HEK293 (cell line): ENCODE data around the gene GPR146.

ENCODE experiments used
- CTCF ChIA-PET: fragments of 350-600 bp; formaldehyde crosslinking; extraction: SDS; loops from one replicate; lab custom pipeline; 2021; ENCODE audit warnings: antibody characterized with exemption; lab: Yijun Ruan, JAX
- POLR2A ChIA-PET: fragments of 300-600 bp; formaldehyde crosslinking; extraction: SDS; loops from one replicate; lab custom pipeline; 2020; ENCODE audit warnings: antibody characterized with exemption, inconsistent platforms; lab: Yijun Ruan, JAX
- H3K27ac ChIP-seq: fragments of 200-500 bp; sonication (Bioruptor generic); 2 replicates; pipeline ENCODE4 v1.5.1; 2014; ENCODE audit warnings: low read depth, low read length, control low read depth, inconsistent platforms; ENCODE audit errors: extremely low read depth
- H3K36me3 ChIP-seq, 2 experiments: fragments of 200-500 bp in 1 of 2; sonication (Bioruptor generic) in 1 of 2; 1 replicate in 1 of 2; 2 replicates in 1 of 2; pipeline ENCODE4 v1.5.1; 2014 to 2017; ENCODE audit warnings: inconsistent platforms in 2 of 2, low read length in 2 of 2; ENCODE audit not compliant: control insufficient read depth in 2 of 2, insufficient read depth in 1 of 2
- H3K4me1 ChIP-seq: fragments of 200-500 bp; sonication (Bioruptor generic); 2 replicates; pipeline ENCODE4 v1.5.1; 2014; ENCODE audit warnings: mild to moderate bottlenecking, low read length, inconsistent platforms; ENCODE audit not compliant: control insufficient read depth, insufficient read depth
- H3K4me3 ChIP-seq: 2 replicates; pipeline ENCODE4 v1.5.1; 2011; ENCODE audit warnings: low read depth, mild to moderate bottlenecking, control low read depth, low read length, moderate library complexity
- H3K9me3 ChIP-seq: fragments of 200-500 bp; sonication (Bioruptor generic); 2 replicates; pipeline ENCODE4 v1.5.1; 2014; ENCODE audit warnings: low read depth, low read length, inconsistent platforms; ENCODE audit not compliant: control insufficient read depth, insufficient read depth
- BCL11A ChIP-seq: fragments of 450-650 bp; formaldehyde crosslinking; IDR thresholded peaks from 2 replicates; pipeline ENCODE4 v1.5.1; 2016; ENCODE audit warnings: low read depth, missing biosample characterization, missing genetic modification characterization
- EGR2 ChIP-seq: fragments of 450-650 bp; formaldehyde crosslinking; IDR thresholded peaks from 2 replicates; pipeline ENCODE4 v1.5.1; 2016; ENCODE audit warnings: low read depth, missing biosample characterization, missing genetic modification characterization
- GFI1B ChIP-seq: fragments of 450-650 bp; formaldehyde crosslinking; IDR thresholded peaks from 2 replicates; pipeline ENCODE4 v1.5.1; 2016; ENCODE audit warnings: missing biosample characterization, missing genetic modification characterization
- HOXA7 ChIP-seq: sonication (generic); formaldehyde crosslinking; IDR thresholded peaks from 2 replicates; pipeline ENCODE4 v1.8.1; 2022; ENCODE audit warnings: missing genetic modification reagents, borderline replicate concordance
- IKZF3 ChIP-seq: fragments of 450-650 bp; IDR thresholded peaks from 2 replicates; pipeline ENCODE4 v1.5.0; 2018; ENCODE audit warnings: missing biosample characterization, mild to moderate bottlenecking, missing genetic modification characterization, moderate library complexity
- KLF10 ChIP-seq: fragments of 450-650 bp; IDR thresholded peaks from 2 replicates; pipeline ENCODE4 v1.5.1; 2018; ENCODE audit warnings: missing biosample characterization, mild to moderate bottlenecking, missing genetic modification characterization
- OVOL3 ChIP-seq: fragments of 450-650 bp; formaldehyde crosslinking; IDR thresholded peaks from 2 replicates; pipeline ENCODE4 v1.5.1; 2016; ENCODE audit warnings: missing biosample characterization, missing genetic modification characterization
- TCF7L2 ChIP-seq: IDR thresholded peaks from 2 replicates; pipeline ENCODE4 v1.6.1; 2011; ENCODE audit warnings: low read depth, mild to moderate bottlenecking, inconsistent platforms, low read length, moderate library complexity, borderline replicate concordance
- WT1 ChIP-seq: fragments of 450-650 bp; formaldehyde crosslinking; IDR thresholded peaks from 2 replicates; pipeline ENCODE4 v1.5.1; 2016; ENCODE audit warnings: missing biosample characterization, missing genetic modification characterization
- ZBTB20 ChIP-seq: fragments of 450-650 bp; formaldehyde crosslinking; IDR thresholded peaks from 2 replicates; pipeline ENCODE4 v1.5.1; 2016; ENCODE audit warnings: missing biosample characterization, missing genetic modification characterization
- ZBTB7A ChIP-seq: fragments of 450-650 bp; formaldehyde crosslinking; IDR thresholded peaks from 2 replicates; pipeline ENCODE4 v1.5.1; 2016; ENCODE audit warnings: low read depth, missing biosample characterization, missing genetic modification characterization
- ZIC2 ChIP-seq: fragments of 450-650 bp; formaldehyde crosslinking; IDR thresholded peaks from 2 replicates; pipeline ENCODE4 v1.5.1; 2016; ENCODE audit warnings: missing biosample characterization, missing genetic modification characterization
- ZNF133 ChIP-seq: fragments of 450-650 bp; formaldehyde crosslinking; IDR thresholded peaks from 2 replicates; pipeline ENCODE4 v1.5.1; 2016; ENCODE audit warnings: missing biosample characterization, missing genetic modification characterization
- ZNF174 ChIP-seq: fragments of 450-650 bp; formaldehyde crosslinking; IDR thresholded peaks from 2 replicates; pipeline ENCODE4 v1.5.0; 2017; ENCODE audit warnings: missing biosample characterization, mild to moderate bottlenecking, missing genetic modification characterization
- ZNF2 ChIP-seq: fragments of 450-650 bp; formaldehyde crosslinking; IDR thresholded peaks from 2 replicates; pipeline ENCODE4 v1.5.1; 2016; ENCODE audit warnings: missing biosample characterization, missing genetic modification characterization
- ZNF24 ChIP-seq: fragments of 450-650 bp; formaldehyde crosslinking; IDR thresholded peaks from 2 replicates; pipeline ENCODE4 v1.5.1; 2016; ENCODE audit warnings: missing biosample characterization, missing genetic modification characterization
- ZNF416 ChIP-seq: fragments of 450-650 bp; formaldehyde crosslinking; IDR thresholded peaks from 2 replicates; pipeline ENCODE4 v1.5.1; 2016; ENCODE audit warnings: missing biosample characterization, missing genetic modification characterization
- ZNF600 ChIP-seq: fragments of 450-650 bp; formaldehyde crosslinking; IDR thresholded peaks from 2 replicates; pipeline ENCODE4 v1.5.1; 2016; ENCODE audit warnings: missing biosample characterization, missing genetic modification characterization
- ZNF664 ChIP-seq: fragments of 450-650 bp; formaldehyde crosslinking; IDR thresholded peaks from 2 replicates; pipeline ENCODE4 v1.5.1; 2016; ENCODE audit warnings: missing biosample characterization, missing genetic modification characterization
- ZNF677 ChIP-seq: fragments of 450-650 bp; IDR thresholded peaks from 2 replicates; pipeline ENCODE4 v1.5.0; 2018; ENCODE audit warnings: missing biosample characterization, mild to moderate bottlenecking, missing genetic modification characterization, moderate library complexity
- ZNF707 ChIP-seq: fragments of 450-650 bp; formaldehyde crosslinking; IDR thresholded peaks from 2 replicates; pipeline ENCODE4 v1.5.1; 2016; ENCODE audit warnings: missing biosample characterization, missing genetic modification characterization
- ZNF76 ChIP-seq: fragments of 450-650 bp; formaldehyde crosslinking; IDR thresholded peaks from 2 replicates; pipeline ENCODE4; 2016; ENCODE audit warnings: low read depth, missing biosample characterization, missing genetic modification characterization, borderline replicate concordance
- ZNF837 ChIP-seq: fragments of 450-650 bp; formaldehyde crosslinking; IDR thresholded peaks from 2 replicates; pipeline ENCODE4 v1.5.1; 2016; ENCODE audit warnings: missing biosample characterization, missing genetic modification characterization
- ZNF843 ChIP-seq: fragments of 450-650 bp; formaldehyde crosslinking; IDR thresholded peaks from 2 replicates; pipeline ENCODE4 v1.5.1; 2016; ENCODE audit warnings: missing biosample characterization, missing genetic modification characterization
- ZSCAN23 ChIP-seq: fragments of 450-650 bp; formaldehyde crosslinking; IDR thresholded peaks from 2 replicates; pipeline ENCODE4 v1.5.1; 2016; ENCODE audit warnings: missing biosample characterization, missing genetic modification characterization
- TF ChIP-seq, protein P1 (sequence below): fragments of 450-650 bp; formaldehyde crosslinking; IDR thresholded peaks from 2 replicates; pipeline ENCODE4 v1.5.1; 2016; ENCODE audit warnings: missing biosample characterization, missing genetic modification characterization, low read depth
- TF ChIP-seq, protein P2 (sequence below): fragments of 450-650 bp; formaldehyde crosslinking; IDR thresholded peaks from 2 replicates; pipeline ENCODE4 v1.5.1; 2016; ENCODE audit warnings: missing biosample characterization, missing genetic modification characterization
- TF ChIP-seq, protein P3 (sequence below): fragments of 450-650 bp; formaldehyde crosslinking; IDR thresholded peaks from 2 replicates; pipeline ENCODE4 v1.5.1; 2016; ENCODE audit warnings: missing biosample characterization, missing genetic modification characterization

GPR146 gene

DNA sequence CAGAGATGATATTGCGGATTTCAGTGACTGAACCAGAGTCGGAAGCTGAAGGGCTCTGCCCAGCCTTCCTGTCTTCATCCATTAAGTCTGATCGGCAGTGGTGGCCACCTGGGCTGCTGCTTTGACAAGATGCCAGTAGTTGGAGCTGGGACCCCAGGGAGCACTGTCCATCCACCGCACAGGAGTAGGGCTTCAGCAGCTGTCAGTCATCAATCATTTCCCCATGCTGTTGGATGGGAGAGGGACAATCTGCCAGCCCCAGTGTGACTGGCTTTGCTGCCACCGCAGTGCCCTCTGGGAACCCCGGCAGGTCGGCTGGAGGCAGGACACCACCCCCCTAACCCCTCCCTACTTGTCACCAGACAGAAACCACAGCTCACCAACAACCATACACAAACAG is 23.0 kb upstream of the GPR146 start:
- no peak overlapping the region for H3K27ac ChIP-seq
- H3K36me3 ChIP-seq = peaks cover 0 to 13% of the 10 kb centered on the region in 2 experiments; a peak in 1 of 3 replicates
- H3K4me3 ChIP-seq = no peak overlapping the region
- ChIA-PET POLR2A (no interaction called here), CTCF (interaction anchor here (0.6 to 1.6 kb wide), 2 partner anchors 44 to 408 kb away, joined by 6 to 9 read pairs; no protein-coding TSS in a partner anchor)
- no peaks in the 10 kb centered on the region for H3K9me3 ChIP-seq
- H3K4me1 ChIP-seq = peaks cover 4% of the 10 kb centered on the region; the same call in 1 of the 2 replicates
- no peak for TF ChIP-seq ZNF600 (tag by site-specific recombination)
- no peak for TF ChIP-seq GFI1B (tag by site-specific recombination)
- TF ChIP-seq EGR2 (tag by site-specific recombination) = no peak
- TF ChIP-seq ZNF416 = no peak
- no peak for TF ChIP-seq IKZF3 (tag by site-specific recombination)
- no peak for TF ChIP-seq WT1 (tag by site-specific recombination)
- TF ChIP-seq KLF10 (tag by site-specific recombination) = no peak
- TF ChIP-seq ZNF76 = no peak
- TF ChIP-seq ZNF843 = no peak
- TF ChIP-seq BCL11A (tag by site-specific recombination) = no peak
- TF ChIP-seq ZNF174 (tag by site-specific recombination) = no peak
- TF ChIP-seq ZBTB20 = no peak
- TF ChIP-seq ZNF837 (tag by site-specific recombination) = no peak
- no peak for TF ChIP-seq ZNF677 (tag by site-specific recombination)
- TF ChIP-seq, protein P1, sequence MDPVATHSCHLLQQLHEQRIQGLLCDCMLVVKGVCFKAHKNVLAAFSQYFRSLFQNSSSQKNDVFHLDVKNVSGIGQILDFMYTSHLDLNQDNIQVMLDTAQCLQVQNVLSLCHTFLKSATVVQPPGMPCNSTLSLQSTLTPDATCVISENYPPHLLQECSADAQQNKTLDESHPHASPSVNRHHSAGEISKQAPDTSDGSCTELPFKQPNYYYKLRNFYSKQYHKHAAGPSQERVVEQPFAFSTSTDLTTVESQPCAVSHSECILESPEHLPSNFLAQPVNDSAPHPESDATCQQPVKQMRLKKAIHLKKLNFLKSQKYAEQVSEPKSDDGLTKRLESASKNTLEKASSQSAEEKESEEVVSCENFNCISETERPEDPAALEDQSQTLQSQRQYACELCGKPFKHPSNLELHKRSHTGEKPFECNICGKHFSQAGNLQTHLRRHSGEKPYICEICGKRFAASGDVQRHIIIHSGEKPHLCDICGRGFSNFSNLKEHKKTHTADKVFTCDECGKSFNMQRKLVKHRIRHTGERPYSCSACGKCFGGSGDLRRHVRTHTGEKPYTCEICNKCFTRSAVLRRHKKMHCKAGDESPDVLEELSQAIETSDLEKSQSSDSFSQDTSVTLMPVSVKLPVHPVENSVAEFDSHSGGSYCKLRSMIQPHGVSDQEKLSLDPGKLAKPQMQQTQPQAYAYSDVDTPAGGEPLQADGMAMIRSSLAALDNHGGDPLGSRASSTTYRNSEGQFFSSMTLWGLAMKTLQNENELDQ (tag by site-specific recombination) = no peak
- TF ChIP-seq HOXA7 (CRISPR knock-in tag) = no peak
- no peak for TF ChIP-seq ZNF664 (tag by site-specific recombination)
- no peak for TF ChIP-seq ZNF133 (tag by site-specific recombination)

DNA sequence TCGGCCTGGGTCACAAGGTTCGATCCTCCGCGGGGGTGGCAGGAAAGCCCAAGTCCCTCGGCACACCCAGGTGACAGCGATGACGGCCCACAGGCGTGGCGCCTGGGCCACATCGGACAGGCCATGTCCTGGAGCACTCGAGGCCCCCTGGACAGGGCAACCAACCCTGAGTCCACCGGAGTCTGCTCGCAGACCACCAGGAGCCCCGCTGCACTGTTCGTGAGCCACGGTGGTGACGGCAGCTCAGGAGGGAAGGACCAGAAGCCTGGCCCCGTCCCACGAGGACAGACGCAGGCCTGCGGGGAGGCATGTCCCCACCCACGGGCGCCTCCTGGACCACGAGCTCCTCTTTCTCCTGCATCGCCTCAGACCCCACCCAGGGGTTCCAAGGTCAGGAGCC is 22.4 kb upstream of the GPR146 start:
- Histone ChIP-seq H3K27ac (no peak overlapping the region), H3K36me3 (peaks cover 0 to 18% of the 10 kb centered on the region in 2 experiments; a peak in 1 of 3 replicates), H3K9me3 (no peaks in the 10 kb centered on the region), H3K4me1 (peaks cover 4% of the 10 kb centered on the region; the same call in 1 of the 2 replicates), H3K4me3 (no peak overlapping the region)
- CTCF ChIA-PET = interaction anchor here (1.6 to 1.7 kb wide), 2 partner anchors 29 to 43 kb away, joined by 4 to 9 read pairs; no protein-coding TSS in a partner anchor
- TF ChIP-seq ZNF707 (tag by site-specific recombination) (no peak), ZIC2 (tag by site-specific recombination) (no peak), ZNF24 (tag by site-specific recombination) (no peak), ZSCAN23 (no peak), ZNF2 (tag by site-specific recombination) (no peak), OVOL3 (no peak), ZNF600 (tag by site-specific recombination) (no peak), ZBTB7A (tag by site-specific recombination) (no peak), TCF7L2 (no peak)
- TF ChIP-seq, protein P2, sequence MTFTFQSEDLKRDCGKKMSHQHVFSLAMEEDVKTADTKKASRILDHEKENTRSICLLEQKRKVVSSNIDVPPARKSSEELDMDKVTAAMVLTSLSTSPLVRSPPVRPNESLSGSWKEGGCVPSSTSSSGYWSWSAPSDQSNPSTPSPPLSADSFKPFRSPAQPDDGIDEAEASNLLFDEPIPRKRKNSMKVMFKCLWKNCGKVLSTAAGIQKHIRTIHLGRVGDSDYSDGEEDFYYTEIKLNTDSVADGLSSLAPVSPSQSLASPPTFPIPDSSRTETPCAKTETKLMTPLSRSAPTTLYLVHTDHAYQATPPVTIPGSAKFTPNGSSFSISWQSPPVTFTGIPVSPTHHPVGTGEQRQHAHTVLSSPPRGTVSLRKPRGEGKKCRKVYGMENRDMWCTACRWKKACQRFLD (tag by site-specific recombination) = no peak
- TF ChIP-seq, protein P3, sequence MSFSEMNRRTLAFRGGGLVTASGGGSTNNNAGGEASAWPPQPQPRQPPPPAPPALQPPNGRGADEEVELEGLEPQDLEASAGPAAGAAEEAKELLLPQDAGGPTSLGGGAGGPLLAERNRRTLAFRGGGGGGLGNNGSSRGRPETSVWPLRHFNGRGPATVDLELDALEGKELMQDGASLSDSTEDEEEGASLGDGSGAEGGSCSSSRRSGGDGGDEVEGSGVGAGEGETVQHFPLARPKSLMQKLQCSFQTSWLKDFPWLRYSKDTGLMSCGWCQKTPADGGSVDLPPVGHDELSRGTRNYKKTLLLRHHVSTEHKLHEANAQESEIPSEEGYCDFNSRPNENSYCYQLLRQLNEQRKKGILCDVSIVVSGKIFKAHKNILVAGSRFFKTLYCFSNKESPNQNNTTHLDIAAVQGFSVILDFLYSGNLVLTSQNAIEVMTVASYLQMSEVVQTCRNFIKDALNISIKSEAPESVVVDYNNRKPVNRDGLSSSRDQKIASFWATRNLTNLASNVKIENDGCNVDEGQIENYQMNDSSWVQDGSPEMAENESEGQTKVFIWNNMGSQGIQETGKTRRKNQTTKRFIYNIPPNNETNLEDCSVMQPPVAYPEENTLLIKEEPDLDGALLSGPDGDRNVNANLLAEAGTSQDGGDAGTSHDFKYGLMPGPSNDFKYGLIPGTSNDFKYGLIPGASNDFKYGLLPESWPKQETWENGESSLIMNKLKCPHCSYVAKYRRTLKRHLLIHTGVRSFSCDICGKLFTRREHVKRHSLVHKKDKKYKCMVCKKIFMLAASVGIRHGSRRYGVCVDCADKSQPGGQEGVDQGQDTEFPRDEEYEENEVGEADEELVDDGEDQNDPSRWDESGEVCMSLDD (tag by site-specific recombination) = no peak
- POLR2A ChIA-PET = no interaction called here
